Right atrium auricular region (tissue), 2 donors: Measurements from ENCODE around the gene KLHL2. TPM values are rescaled to one million over a fixed set of nuclear protein-coding genes. Genes with fewer than 3 reads are reported as not detected.

Source experiments
- DNase-seq: peaks from one replicate; pipeline ENCODE4 v3.0.0-alpha.2; 2019; ENCODE audit warnings: low spot score
- H3K27ac ChIP-seq, 2 donors: fragments of 200-600 bp; sonication (generic); 1 replicate in 1 of 2; 2 replicates in 1 of 2; pipeline ENCODE4 v1.5.1; 2016 to 2019
- H3K27me3 ChIP-seq, 2 donors: fragments of 200-600 bp; sonication (generic); one replicate each; pipeline versions ENCODE4 v1.5.1 to v1.6.0; 2017 to 2019
- H3K36me3 ChIP-seq: fragments of 200-600 bp; sonication (generic); one replicate; pipeline ENCODE4 v1.5.1; 2016
- H3K4me1 ChIP-seq, 2 donors: fragments of 200-600 bp; sonication (generic); one replicate each; pipeline versions ENCODE4 v1.5.1 to v1.6.0; 2017 to 2019
- H3K4me3 ChIP-seq, 2 donors: fragments of 200-600 bp; sonication (generic); 1 replicate in 1 of 2; 2 replicates in 1 of 2; pipeline ENCODE4 v1.5.1; 2017 to 2019; ENCODE audit warnings: mild to moderate bottlenecking in 1 of 2, moderate library complexity in 1 of 2
- H3K9me3 ChIP-seq, 2 donors: fragments of 200-600 bp; sonication (generic); one replicate each; pipeline ENCODE4 v1.5.1; 2019
- total RNA-seq, 2 donors: library from RNA; depleted of rRNA; stranded (reverse); fragments of >200 nt; gene quantifications; one replicate each; pipeline ENCODE4 v1.1.0, GENCODE V29; 2016
- TF ChIP-seq, protein P1 (sequence below), 2 donors: fragments of 200-600 bp; sonication (generic); IDR thresholded peaks; one replicate each; pipeline ENCODE4 v1.5.1; 2019; ENCODE audit warnings: antibody characterized with exemption in 2 of 2

The KLHL2 gene
- total RNA-seq, 2 donors from 2014 or later = 7.6 to 9.0 TPM

DNA sequence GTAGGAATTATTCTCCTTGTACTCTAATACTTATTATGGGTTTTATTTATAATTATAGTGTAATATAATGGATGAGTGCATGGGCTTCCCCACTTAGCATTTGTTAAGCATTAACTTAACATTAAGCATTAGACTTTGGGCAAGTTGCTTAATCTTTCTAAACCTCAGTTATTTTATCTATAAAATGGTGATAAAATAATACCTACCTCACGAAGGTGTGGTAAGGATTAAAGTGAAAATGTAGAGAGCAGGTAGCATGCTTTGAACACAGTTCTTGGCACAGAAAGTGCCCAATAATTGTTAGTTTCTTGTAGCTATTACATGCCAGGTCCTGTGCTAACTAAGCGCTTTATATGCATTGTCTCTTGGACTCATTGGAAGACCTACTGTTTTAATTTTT is 122.7 kb downstream of the KLHL2 start:
- TF ChIP-seq, protein P1, sequence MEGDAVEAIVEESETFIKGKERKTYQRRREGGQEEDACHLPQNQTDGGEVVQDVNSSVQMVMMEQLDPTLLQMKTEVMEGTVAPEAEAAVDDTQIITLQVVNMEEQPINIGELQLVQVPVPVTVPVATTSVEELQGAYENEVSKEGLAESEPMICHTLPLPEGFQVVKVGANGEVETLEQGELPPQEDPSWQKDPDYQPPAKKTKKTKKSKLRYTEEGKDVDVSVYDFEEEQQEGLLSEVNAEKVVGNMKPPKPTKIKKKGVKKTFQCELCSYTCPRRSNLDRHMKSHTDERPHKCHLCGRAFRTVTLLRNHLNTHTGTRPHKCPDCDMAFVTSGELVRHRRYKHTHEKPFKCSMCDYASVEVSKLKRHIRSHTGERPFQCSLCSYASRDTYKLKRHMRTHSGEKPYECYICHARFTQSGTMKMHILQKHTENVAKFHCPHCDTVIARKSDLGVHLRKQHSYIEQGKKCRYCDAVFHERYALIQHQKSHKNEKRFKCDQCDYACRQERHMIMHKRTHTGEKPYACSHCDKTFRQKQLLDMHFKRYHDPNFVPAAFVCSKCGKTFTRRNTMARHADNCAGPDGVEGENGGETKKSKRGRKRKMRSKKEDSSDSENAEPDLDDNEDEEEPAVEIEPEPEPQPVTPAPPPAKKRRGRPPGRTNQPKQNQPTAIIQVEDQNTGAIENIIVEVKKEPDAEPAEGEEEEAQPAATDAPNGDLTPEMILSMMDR (IDR thresholded peaks at IDR 0.05) = no peak
- peaks cover 0 to 20% of the 10 kb centered on the region in 2 donors for H3K4me1 ChIP-seq

DNA sequence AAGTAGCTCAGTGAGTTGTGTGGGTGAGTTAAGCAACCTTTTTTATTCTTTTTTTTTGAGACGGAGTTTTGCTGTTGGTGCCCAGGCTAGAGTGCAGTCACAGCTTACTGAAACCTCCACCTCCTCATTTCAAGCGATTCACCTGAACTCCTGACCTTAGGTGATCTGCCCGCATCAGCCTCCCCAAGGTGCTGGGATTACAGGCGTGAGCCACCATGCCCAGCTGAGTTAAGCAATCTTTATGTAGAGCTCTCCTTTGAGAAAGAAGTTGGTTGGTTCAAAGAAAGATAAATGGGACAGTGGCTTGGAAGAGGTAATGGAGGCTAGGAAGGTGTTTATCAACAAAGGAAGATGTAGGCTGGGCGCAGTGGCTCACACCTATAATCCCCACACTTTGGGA is 123.3 kb downstream of the KLHL2 start:
- TF ChIP-seq, protein P1 (IDR thresholded peaks at IDR 0.05) = no peak
- peaks cover 0 to 20% of the 10 kb centered on the region in 2 donors for H3K4me1 ChIP-seq
- no peaks in the 10 kb centered on the region for H3K9me3 ChIP-seq
- H3K4me3 ChIP-seq = no peak overlapping the region
- no peak overlapping the region for H3K27ac ChIP-seq
- no peaks in the 10 kb centered on the region for H3K27me3 ChIP-seq
- H3K36me3 ChIP-seq = no peaks in the 10 kb centered on the region
- DNase-seq = no peak

More for the DNA sequence above, 122.7 kb downstream of the KLHL2 start:
- Histone ChIP-seq H3K36me3 (no peaks in the 10 kb centered on the region), H3K27me3 (no peaks in the 10 kb centered on the region), H3K9me3 (no peaks in the 10 kb centered on the region), H3K27ac (no peak overlapping the region), H3K4me3 (no peak overlapping the region)
- no peak for DNase-seq

- H3K27me3 ChIP-seq = no peaks in the 10 kb centered on the region
- no peak overlapping the region for H3K27ac ChIP-seq
- peaks cover 0 to 15% of the 10 kb centered on the region in 2 donors for H3K4me1 ChIP-seq
- TF ChIP-seq, protein P1 (IDR thresholded peaks at IDR 0.05) = no peak
- no peak for DNase-seq
- no peaks in the 10 kb centered on the region for H3K36me3 ChIP-seq
- no peak overlapping the region for H3K4me3 ChIP-seq
- no peaks in the 10 kb centered on the region for H3K9me3 ChIP-seq
Measured at GRCh38 chr4:165331359-165331758, 124.0 kb downstream of the KLHL2 start.

DNA sequence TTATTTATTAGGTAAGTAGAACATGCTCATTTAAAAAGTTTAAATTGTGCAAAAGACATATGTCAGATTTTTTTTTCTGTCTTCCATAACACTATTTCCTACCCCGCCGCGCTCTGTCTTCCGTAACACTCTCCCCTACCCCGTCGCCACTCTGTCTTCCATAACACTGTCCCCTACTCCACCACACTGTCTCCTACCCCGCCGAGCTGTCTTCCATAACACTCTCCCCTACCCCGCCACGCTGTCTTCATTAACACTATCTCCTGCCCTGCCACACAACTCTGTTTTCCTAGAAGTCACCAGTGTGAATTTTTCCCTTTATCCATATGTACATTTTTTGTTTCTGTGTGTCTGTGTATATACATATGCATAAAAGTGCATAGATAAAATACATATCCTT is 124.5 kb downstream of the KLHL2 start:
- Histone ChIP-seq H3K27me3 (no peaks in the 10 kb centered on the region), H3K4me1 (peaks cover 0 to 13% of the 10 kb centered on the region in 2 donors), H3K4me3 (no peak overlapping the region)

GRCh38 chr4:165332502-165332901 is 125.1 kb downstream of the KLHL2 start:
- no peak for DNase-seq
- H3K36me3 ChIP-seq = no peaks in the 10 kb centered on the region
- peaks cover 0 to 13% of the 10 kb centered on the region in 2 donors for H3K4me1 ChIP-seq
- no peak overlapping the region for H3K4me3 ChIP-seq
- no peak overlapping the region for H3K27ac ChIP-seq
- TF ChIP-seq, protein P1 (IDR thresholded peaks at IDR 0.05) = no peak
- H3K27me3 ChIP-seq = no peaks in the 10 kb centered on the region
- H3K9me3 ChIP-seq = no peaks in the 10 kb centered on the region

More for the DNA sequence above, 124.5 kb downstream of the KLHL2 start:
- Histone ChIP-seq H3K36me3 (no peaks in the 10 kb centered on the region), H3K27ac (no peak overlapping the region), H3K9me3 (no peaks in the 10 kb centered on the region)
- no peak for DNase-seq
- TF ChIP-seq, protein P1 (IDR thresholded peaks at IDR 0.05) = no peak

DNA sequence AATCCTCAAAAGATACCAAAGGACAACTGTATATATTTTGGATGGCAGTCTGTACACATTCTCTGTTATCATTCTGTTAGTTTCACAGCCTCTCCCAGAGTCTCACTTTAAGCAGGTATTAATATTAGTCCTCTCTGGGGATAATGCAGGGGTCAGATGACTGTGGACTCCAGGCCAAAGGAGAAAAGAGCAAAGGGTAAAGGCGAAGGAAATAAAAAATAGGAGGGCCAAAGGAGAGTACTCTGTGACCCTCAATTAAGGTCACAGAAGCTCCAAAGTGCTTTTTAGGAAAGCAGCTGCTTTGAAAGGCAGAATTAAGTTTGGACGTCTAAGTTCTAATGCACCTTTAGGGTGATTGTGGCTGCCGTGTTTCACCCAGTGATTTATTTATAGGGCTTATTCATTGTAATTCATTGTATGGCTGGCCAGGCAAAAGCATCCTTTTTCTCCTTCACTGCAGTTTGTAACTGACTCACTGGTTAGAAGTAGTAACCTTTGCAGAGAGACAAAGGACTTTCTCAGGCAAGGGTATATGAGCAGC is 127.9 kb downstream of the KLHL2 start:
- H3K9me3 ChIP-seq = no peaks in the 10 kb centered on the region
- TF ChIP-seq, protein P1 (IDR thresholded peaks at IDR 0.05) = no peak
- no peaks in the 10 kb centered on the region for H3K27me3 ChIP-seq
- no peak overlapping the region for H3K4me3 ChIP-seq
- H3K27ac ChIP-seq = no peak overlapping the region
- peaks cover 12% of the 10 kb centered on the region for H3K36me3 ChIP-seq
- no peaks in the 10 kb centered on the region for H3K4me1 ChIP-seq
- no peak for DNase-seq
